ENCODE measurements around the gene PGAP3.
A peak's percentile ranks its signal among the peaks of the same experiment; 100 is the strongest.
"Not testable (repeated sequence)": the region's sequence is repeated elsewhere in the genome, so short reads cannot be mapped to it uniquely, and the experiment has no call there.

Gene PGAP3, protein sequence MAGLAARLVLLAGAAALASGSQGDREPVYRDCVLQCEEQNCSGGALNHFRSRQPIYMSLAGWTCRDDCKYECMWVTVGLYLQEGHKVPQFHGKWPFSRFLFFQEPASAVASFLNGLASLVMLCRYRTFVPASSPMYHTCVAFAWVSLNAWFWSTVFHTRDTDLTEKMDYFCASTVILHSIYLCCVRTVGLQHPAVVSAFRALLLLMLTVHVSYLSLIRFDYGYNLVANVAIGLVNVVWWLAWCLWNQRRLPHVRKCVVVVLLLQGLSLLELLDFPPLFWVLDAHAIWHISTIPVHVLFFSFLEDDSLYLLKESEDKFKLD

DNA sequence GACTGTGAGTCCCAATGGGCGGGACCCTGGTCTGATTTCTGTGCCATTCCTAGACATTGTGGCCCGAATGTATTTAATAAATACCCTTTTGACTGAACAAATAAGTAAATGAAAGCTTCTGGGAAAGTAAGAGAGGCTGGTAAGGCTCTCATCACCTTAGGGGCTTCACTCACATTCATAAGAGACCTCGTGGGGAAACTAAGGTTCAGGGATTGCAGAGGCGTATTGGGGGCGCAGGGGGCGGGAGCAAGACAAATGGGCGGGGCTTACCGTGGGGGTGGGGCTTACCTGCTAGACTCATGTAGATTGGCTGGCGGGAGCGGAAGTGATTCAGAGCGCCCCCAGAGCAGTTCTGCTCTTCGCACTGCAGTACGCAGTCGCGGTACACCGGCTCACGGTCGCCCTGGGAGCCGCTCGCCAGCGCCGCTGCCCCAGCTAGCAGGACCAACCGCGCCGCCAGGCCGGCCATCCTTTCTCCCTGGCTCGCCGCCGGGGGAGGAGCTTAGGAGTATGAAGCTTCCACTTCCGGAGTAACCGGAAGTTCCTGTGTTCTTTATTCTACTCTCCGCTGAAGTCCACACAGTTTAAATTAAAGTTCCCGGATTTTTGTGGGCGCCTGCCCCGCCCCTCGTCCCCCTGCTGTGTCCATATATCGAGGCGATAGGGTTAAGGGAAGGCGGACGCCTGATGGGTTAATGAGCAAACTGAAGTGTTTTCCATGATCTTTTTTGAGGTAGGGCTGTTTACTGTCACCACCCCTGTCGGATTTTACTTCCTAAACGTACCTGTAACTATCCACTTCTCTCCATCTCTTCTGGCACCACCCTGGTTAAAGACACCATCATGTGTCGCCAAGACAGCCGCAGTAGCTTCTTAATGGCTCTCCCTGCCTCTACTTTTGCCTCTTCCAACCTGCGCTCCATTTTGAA, at the start of gene PGAP3:
Gene PGAP3 (minus strand): TSS at position 512 of the 929 bp plus-strand sequence. CDS start 43 bp downstream, at position 469.
- DNase-seq (ENCODE audit: low read depth): peak; percentile 75

DNA sequence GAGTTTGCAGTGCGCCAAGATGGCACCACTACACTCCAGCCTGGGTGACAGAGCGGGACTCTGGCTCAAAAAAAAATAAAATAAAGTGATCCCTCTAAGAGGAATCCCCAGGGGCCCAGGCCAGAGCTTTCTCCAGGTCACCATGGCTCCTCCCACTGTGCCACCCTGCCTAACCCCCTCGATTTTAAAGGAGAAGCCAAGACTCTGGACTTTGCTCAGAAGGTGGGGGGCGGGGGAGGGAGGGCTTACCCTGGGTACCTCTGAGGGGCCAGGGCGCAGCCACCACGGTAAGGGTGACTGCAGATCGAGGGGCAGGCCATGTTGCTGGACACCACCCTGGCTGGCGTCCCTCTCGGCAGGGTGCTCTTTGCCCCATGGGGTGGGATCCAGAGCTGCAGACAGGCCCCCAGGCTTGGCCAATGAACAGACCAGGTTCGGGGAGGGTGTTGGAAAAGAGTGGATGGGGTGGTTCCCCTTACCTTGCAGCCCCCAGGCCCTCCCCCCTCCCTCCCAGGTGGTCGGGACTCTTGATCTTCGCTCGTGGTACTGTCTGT, 49.4 kb upstream of the PGAP3 start:
- DNase-seq (ENCODE audit: low read depth): no peak

DNA sequence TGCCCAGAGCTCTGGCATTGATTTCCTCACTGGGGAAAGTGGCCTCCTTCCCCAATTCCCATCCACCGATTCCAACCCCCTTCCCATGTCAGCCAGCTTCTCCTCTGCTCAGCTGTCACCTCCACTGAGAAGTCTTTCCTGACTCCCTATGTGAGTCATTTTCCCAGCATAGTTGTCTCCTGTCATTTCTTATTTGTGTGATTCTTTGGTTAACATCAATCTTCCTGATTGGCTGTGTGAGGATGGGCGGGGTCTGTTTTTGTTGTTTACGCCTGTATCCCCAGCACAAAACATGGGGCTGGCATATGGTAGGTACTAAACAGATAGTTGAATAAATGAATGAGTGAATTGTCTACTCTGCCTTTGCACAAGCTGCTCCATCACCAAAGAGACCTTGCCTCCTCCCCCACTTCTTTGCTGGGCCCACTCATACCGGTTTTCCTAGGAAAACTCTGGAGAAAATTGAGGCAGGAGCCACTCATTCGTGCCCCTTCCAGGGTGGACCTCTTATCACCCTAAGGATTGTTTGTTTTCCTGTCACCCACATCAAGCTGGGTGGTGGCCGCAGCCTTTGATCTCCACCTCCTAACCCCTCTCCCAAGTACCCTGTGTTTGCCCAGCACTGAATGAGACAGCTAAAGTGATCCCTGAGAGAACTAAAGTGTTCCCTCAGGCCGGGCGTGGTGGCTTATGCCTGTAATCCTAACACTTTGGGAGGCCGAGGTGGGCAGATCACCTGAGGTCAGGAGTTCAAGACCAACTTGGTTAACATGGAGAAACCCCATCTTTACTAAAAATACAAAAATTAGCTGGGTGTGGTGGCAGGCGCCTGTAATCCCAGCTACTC, 48.7 kb upstream of the PGAP3 start:
- DNase-seq (ENCODE audit: low read depth): no peak

DNA sequence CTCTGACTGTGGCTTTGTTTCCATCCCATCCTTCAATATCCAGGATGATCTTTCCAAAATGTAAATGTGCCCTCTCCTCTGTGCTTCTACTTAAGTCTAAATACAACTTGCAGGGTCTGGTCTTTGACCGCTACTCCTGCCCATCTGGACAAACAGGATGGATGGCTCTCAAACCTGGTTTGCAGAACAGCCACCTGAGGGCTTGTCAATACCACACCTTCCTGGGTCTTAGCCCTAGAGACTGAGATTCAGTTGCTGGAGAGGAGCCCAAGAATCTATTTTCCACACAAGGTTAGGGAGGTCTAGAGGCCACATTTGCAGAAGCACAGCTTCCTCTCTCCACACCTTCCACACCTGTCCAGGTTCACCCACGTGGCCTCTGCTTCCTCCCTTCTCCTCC, 48.0 kb upstream of the PGAP3 start:
- no peak for DNase-seq (ENCODE audit: low read depth)

DNA sequence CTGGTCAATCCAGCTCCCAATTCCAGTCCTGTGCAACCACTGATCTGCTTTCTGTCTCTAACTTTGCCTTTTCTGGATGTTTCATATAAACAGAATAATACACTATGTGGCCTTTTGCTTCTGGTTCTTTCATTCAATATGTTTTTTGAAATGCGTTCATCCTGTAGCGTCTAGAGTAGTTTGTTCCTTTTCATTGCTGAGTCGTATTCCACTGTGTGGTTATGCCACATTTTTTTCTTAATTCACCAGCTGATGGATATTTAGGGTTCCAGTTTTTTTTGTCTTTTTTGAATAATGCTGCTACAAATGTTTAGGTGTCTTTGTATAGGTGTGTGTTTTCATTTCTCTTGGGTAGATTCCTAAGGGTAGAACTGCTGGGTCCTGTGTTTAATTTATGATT, 44.7 kb upstream of the PGAP3 start:
- DNase-seq (ENCODE audit: low read depth): no peak

DNA sequence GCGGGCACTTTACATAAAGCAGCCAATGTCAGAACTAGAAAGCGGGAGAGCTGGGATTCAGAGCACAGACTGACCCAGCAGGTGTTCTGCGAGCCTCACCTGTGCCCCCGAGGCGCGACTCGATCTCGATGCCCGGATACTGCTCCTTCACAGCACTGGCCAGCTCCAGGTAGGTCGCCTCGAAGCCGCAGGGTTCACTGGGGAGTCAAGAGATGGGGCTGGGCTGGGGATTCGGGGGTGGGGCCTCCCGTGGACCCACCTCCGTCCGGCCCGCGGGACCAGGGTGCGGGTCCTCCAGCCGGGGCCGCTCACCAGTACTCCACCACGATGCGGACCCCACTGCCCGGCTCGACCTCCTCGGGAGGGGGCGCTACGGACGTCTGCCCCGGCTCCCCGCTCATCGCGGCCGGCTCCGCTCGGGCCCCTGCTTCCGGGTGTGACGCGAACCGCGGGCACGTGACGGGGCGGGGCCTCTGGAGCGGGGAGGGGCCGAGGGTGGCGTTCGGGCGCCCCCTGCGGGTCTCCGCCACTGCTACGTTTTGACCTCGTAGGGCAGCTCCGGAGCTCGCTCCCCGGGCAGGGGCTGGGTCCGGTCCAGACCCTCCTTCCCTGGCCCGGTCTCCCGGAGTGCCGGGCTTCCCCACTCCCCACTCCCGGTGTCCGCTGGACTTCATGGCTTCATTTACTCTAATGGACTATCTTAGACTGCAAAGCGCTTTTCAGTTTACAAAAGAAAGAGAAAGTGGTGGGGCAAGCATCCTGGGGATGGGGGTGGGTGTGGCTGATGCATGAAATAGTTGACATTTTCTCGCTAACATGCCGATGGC, 42.5 kb upstream of the PGAP3 start, which contains the start of gene MIEN1:
Gene MIEN1 (minus strand): TSS at position 438 of the 827 bp plus-strand sequence. CDS start 37 bp downstream, at position 401.
- DNase-seq (ENCODE audit: low read depth): peak; percentile 95

DNA sequence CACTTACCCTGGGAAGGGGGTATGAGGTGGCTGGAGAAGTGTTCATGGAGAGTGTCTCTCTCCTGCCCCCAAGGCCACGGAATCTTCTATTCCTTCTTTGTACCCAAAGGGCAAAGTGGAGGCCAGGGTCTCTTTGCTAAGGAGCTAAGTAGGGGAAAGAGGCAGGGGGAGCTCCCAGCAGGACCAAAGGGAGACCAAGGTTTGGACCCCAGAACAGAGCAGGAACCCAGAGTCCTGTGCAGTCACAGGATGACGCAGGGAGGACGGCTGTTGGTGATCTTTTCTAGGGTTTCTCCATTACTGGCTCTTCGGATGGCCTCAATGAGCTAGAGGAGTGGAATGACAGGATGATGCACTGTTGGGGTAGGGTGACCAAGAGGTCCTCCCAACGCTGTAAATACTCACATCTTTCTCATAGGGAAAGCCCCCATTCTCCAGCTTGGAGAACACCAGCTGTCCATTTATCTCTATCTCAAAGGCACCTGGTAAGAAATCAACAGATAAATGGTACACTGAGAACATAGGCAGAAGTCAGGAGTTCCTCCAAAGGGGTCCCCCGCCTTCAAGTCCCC, 41.5 kb upstream of the PGAP3 start:
- no peak for DNase-seq (ENCODE audit: low read depth)

DNA sequence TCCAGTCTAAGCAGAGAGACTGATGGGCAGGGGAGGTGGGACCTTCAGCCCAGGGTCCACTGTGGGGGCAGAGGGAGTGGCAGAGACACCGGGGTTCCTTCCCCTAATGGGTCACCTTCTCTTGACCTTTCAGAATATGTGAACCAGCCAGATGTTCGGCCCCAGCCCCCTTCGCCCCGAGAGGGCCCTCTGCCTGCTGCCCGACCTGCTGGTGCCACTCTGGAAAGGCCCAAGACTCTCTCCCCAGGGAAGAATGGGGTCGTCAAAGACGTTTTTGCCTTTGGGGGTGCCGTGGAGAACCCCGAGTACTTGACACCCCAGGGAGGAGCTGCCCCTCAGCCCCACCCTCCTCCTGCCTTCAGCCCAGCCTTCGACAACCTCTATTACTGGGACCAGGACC, 39.7 kb upstream of the PGAP3 start:
- no peak for DNase-seq (ENCODE audit: low read depth)

DNA sequence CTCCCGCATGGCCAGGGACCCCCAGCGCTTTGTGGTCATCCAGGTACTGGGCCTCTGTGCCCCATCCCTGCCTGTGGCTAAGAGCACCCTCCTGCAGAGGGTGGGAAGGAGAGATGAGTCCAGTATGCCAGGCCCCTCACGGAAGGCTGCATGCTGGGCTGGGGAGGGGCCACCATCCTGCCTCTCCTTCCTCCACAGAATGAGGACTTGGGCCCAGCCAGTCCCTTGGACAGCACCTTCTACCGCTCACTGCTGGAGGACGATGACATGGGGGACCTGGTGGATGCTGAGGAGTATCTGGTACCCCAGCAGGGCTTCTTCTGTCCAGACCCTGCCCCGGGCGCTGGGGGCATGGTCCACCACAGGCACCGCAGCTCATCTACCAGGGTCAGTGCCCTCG, 38.8 kb upstream of the PGAP3 start:
- no peak for DNase-seq (ENCODE audit: low read depth)

DNA sequence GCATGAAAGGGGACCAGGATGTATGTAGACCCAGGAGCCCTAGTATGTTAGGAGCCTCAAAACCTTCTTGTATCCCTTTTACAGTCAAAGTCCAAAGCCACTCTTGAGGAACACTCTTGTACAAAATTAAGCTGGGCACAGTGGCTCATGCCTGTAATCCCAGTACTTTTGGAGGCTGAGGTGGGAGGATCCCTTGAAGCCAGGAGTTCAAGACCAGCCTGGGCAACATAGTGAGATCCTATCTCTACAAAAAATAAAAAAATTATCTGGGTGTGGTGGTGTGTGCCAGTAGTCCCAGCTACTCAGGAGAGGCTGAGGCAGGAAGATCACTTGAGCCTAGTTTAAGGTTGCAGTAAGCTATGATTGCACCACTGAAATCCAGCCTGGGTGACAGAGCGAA, 38.1 kb upstream of the PGAP3 start:
- DNase-seq (ENCODE audit: low read depth): not testable (repeated sequence)

DNA sequence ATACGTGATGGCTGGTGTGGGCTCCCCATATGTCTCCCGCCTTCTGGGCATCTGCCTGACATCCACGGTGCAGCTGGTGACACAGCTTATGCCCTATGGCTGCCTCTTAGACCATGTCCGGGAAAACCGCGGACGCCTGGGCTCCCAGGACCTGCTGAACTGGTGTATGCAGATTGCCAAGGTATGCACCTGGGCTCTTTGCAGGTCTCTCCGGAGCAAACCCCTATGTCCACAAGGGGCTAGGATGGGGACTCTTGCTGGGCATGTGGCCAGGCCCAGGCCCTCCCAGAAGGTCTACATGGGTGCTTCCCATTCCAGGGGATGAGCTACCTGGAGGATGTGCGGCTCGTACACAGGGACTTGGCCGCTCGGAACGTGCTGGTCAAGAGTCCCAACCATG, 36.9 kb upstream of the PGAP3 start:
- no peak for DNase-seq (ENCODE audit: low read depth)

DNA sequence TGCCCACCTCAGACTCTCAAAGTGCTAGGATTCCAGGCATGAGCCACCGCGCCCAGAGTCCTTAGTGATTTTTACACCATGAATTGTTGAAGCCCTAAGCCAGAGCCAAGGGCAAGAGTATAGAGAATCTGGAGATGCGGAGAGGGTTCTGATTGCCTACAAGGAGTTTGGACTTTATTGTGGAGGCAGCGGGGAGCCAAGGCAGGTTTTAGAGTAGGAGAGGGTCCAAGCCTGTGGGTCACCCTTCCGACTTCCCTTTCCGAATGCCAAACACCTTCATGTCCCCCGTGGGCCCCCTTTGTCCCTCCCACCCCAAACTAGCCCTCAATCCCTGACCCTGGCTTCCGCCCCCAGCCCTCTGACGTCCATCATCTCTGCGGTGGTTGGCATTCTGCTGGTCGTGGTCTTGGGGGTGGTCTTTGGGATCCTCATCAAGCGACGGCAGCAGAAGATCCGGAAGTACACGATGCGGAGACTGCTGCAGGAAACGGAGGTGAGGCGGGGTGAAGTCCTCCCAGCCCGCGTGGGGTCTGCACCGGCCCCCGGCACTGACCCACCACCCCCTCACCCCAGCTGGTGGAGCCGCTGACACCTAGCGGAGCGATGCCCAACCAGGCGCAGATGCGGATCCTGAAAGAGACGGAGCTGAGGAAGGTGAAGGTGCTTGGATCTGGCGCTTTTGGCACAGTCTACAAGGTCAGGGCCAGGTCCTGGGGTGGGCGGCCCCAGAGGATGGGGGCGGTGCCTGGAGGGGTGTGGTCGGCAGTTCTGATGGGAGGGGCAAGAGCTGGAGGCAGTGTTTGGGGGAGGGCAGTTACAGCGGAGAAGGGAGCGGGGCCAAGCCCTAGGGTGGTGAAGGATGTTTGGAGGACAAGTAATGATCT, 35.4 kb upstream of the PGAP3 start:
- no peak for DNase-seq (ENCODE audit: low read depth)

DNA sequence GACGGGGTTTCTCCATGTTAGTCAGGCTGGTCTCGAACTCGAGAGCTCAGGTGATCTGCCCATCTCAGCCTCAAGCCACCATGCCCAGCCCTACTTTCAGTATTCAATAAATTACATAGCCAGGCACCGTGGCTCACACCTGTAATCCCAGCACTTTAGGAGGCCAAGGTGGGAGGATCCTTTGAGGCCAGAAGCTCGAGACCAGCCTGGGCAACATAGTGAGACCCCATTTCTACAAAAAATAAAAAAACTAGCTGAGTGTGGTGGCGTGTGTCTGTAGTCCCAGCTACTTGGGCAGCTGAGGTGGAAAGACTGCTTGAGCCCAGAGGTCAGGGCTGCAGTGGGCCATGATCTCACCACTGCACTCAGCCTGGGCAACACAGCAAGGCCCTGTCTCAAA, 34.2 kb upstream of the PGAP3 start:
- DNase-seq (ENCODE audit: low read depth): no peak

DNA sequence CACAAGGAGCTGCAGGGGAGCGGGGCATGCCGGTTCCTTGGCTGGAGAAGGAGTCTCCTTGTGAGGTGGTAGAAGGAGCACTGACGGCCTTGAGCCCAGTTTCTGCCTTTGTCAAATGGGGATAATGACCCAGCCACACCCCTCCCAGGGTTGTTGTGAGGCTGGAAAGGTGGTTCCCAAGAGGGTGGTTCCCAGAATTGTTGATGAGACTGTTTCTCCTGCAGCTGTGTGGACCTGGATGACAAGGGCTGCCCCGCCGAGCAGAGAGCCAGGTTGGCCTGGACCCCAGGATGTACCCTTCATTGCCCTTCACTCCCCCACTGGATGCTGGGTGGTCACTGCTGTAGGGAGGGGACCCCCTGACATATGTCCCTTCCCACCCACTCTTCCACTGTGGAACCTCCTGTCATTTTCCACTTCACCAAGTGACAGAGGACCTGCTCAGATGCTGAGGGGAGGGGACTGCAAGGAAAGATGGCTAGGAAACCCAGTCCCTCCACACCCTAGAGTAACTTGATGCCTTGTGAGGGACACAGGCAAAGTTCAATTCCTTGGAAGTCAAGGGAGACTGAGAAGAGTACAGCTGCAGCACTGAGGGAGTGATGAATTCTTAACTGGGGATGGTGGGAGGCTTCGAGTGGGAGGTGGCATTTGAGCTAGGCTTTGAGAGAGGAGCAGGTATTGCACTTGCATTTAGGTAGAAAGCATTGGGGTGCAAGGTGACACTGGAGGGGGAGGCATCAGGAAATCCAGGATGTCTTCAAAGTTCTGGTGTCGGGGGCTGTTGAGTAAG, 31.9 kb upstream of the PGAP3 start:
- no peak for DNase-seq (ENCODE audit: low read depth)

DNA sequence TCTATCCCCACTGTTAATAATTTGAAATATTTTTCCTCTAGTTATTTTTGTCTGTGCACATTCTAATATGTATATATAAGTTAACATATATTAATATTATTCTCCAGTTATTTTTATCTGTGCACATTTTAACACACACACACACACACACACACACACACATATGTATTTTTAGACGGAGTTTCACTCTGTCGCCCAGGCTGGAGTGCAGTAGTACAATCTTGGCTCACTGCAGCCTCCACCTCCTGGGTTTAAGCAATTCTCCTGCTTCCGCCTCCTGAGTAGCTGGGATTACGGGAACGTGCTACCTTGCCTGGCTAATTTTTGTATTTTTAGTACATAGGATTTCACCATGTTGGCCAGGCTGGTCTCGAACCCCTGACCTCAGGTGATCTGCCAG, 29.8 kb upstream of the PGAP3 start:
- no peak for DNase-seq (ENCODE audit: low read depth)

DNA sequence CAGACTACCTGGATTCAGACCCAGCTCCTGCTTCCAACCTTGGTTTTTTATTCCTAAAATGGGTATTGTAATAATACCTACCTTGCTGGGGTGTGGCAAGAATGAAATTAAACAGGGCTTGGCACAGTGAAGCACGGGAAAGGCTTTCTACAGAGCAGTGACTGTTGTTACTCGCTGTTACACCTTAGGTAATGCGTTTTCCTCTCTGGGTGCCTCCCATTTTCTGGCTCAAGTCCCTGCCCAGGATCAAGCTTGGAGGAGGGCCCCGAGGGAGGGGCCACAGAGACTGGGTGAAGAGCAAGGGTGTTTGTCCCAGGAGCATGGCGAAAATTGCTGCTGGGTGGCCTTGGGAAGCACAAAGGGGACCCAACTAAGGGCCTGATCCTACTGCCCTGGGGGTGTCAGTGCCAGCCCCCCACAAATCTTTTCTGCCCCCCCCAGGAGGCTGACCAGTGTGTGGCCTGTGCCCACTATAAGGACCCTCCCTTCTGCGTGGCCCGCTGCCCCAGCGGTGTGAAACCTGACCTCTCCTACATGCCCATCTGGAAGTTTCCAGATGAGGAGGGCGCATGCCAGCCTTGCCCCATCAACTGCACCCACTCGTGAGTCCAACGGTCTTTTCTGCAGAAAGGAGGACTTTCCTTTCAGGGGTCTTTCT, 29.2 kb upstream of the PGAP3 start:
- DNase-seq (ENCODE audit: low read depth): no peak

DNA sequence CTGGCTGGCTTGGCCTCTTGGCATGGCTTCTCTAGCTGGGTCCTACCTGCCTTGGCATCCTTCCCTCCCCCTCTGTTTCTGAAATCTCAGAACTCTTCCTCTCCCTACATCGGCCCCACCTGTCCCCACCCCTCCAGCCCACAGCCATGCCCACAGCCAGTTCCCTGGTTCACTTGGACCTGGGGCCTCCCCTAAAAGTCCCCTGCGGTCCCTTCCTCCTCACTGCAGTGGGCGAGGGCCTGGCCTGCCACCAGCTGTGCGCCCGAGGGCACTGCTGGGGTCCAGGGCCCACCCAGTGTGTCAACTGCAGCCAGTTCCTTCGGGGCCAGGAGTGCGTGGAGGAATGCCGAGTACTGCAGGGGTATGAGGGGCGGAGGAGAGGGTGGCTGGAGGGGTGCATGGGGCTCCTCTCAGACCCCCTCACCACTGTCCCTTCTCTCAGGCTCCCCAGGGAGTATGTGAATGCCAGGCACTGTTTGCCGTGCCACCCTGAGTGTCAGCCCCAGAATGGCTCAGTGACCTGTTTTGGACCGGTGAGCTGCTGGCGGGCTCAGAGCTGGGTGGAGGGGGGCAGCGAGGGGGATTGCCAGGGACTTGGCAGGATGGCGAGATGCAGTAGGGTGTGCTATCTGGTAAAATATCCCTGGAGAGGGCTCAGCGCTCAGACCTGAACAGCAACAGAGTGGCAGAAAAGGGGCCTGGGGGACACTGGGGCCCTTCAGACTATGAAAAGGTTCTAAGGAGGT, 28.4 kb upstream of the PGAP3 start:
- no peak for DNase-seq (ENCODE audit: low read depth)

Data from activated T-cell treated with anti-CD3 and anti-CD28 coated beads for 1 hour (primary cell).